ENCODE data around the gene BMERB1.
A peak's percentile ranks its signal among the peaks of the same experiment; 100 is the strongest.
"Not testable (repeated sequence)": the region's sequence is repeated elsewhere in the genome, so short reads cannot be mapped to it uniquely, and the experiment has no call there.

Gene BMERB1

GRCh38 chr16:15466886-15467781, 32.7 kb downstream of the BMERB1 start:
- Histone ChIP-seq H3K27me3 (ENCODE audit: control insufficient read depth in 1 of 2, insufficient read depth in 2 of 2, low read length in 2 of 2) (no peaks in the 10 kb centered on the region), H3K9ac (ENCODE audit: low read length) (no peak overlapping the region), H3K9me3 (ENCODE audit: low read length) (no peaks in the 10 kb centered on the region), H3K4me3 (ENCODE audit: low read depth in 1 of 2, low read length in 2 of 2) (no peak overlapping the region), H3K36me3 (ENCODE audit: insufficient read depth, low read length) (no peaks in the 10 kb centered on the region), H3K27ac (ENCODE audit: low read depth, low read length) (no peak overlapping the region), H3K4me1 (ENCODE audit: insufficient read depth, low read length) (no peaks in the 10 kb centered on the region)

GRCh38 chr16:15476971-15477370, 42.6 kb downstream of the BMERB1 start:
- H3K4me3 ChIP-seq (ENCODE audit: low read depth in 1 of 2, low read length in 2 of 2); H3K36me3 ChIP-seq (ENCODE audit: insufficient read depth, low read length); H3K27me3 ChIP-seq (ENCODE audit: control insufficient read depth in 1 of 2, insufficient read depth in 2 of 2, low read length in 2 of 2); H3K27ac ChIP-seq (ENCODE audit: low read depth, low read length); H3K9me3 ChIP-seq (ENCODE audit: low read length); H3K9ac ChIP-seq (ENCODE audit: low read length); H3K4me1 ChIP-seq (ENCODE audit: insufficient read depth, low read length): not testable (repeated sequence)

GRCh38 chr16:15477802-15478201, 43.4 kb downstream of the BMERB1 start:
- Histone ChIP-seq H3K9ac (ENCODE audit: low read length) (no peak overlapping the region), H3K4me1 (ENCODE audit: insufficient read depth, low read length) (peaks cover 5% of the 10 kb centered on the region)

GRCh38 chr16:15482068-15482747, 47.8 kb downstream of the BMERB1 start:
- Histone ChIP-seq H3K36me3 (ENCODE audit: insufficient read depth, low read length) (no peaks in the 10 kb centered on the region), H3K27ac (ENCODE audit: low read depth, low read length) (no peak overlapping the region), H3K9ac (ENCODE audit: low read length) (no peak overlapping the region)

More at GRCh38 chr16:15477802-15478201, 43.4 kb downstream of the BMERB1 start:
- Histone ChIP-seq H3K9me3 (ENCODE audit: low read length) (no peaks in the 10 kb centered on the region), H3K27me3 (ENCODE audit: control insufficient read depth in 1 of 2, insufficient read depth in 2 of 2, low read length in 2 of 2) (no peaks in the 10 kb centered on the region), H3K27ac (ENCODE audit: low read depth, low read length) (no peak overlapping the region), H3K36me3 (ENCODE audit: insufficient read depth, low read length) (no peaks in the 10 kb centered on the region), H3K4me3 (ENCODE audit: low read depth in 1 of 2, low read length in 2 of 2) (no peak overlapping the region)

GRCh38 chr16:15482748-15483298, 48.4 kb downstream of the BMERB1 start:
- Histone ChIP-seq H3K4me3 (ENCODE audit: low read depth in 1 of 2, low read length in 2 of 2) (no peak overlapping the region), H3K9me3 (ENCODE audit: low read length) (no peaks in the 10 kb centered on the region), H3K9ac (ENCODE audit: low read length) (no peak overlapping the region), H3K27ac (ENCODE audit: low read depth, low read length) (no peak overlapping the region), H3K36me3 (ENCODE audit: insufficient read depth, low read length) (no peaks in the 10 kb centered on the region), H3K4me1 (ENCODE audit: insufficient read depth, low read length) (peaks cover 14% of the 10 kb centered on the region), H3K27me3 (ENCODE audit: control insufficient read depth in 1 of 2, insufficient read depth in 2 of 2, low read length in 2 of 2) (no peaks in the 10 kb centered on the region)

More at GRCh38 chr16:15482068-15482747, 47.8 kb downstream of the BMERB1 start:
- peaks cover 14% of the 10 kb centered on the region for H3K4me1 ChIP-seq (ENCODE audit: insufficient read depth, low read length)
- no peaks in the 10 kb centered on the region for H3K9me3 ChIP-seq (ENCODE audit: low read length)
- H3K27me3 ChIP-seq (ENCODE audit: control insufficient read depth in 1 of 2, insufficient read depth in 2 of 2, low read length in 2 of 2) = no peaks in the 10 kb centered on the region
- no peak overlapping the region for H3K4me3 ChIP-seq (ENCODE audit: low read depth in 1 of 2, low read length in 2 of 2)

- Histone ChIP-seq H3K9me3 (ENCODE audit: low read length) (no peaks in the 10 kb centered on the region), H3K9ac (ENCODE audit: low read length) (no peak overlapping the region), H3K4me1 (ENCODE audit: insufficient read depth, low read length) (peaks cover 16% of the 10 kb centered on the region), H3K36me3 (ENCODE audit: insufficient read depth, low read length) (no peaks in the 10 kb centered on the region), H3K4me3 (ENCODE audit: low read depth in 1 of 2, low read length in 2 of 2) (no peak overlapping the region), H3K27me3 (ENCODE audit: control insufficient read depth in 1 of 2, insufficient read depth in 2 of 2, low read length in 2 of 2) (no peaks in the 10 kb centered on the region), H3K27ac (ENCODE audit: low read depth, low read length) (no peak overlapping the region)
These were observed 49.5 kb downstream of the BMERB1 start for GRCh38 chr16:15483857-15484256.

GRCh38 chr16:15484662-15485061, 50.3 kb downstream of the BMERB1 start:
- H3K9me3 ChIP-seq (ENCODE audit: low read length) = no peaks in the 10 kb centered on the region
- H3K36me3 ChIP-seq (ENCODE audit: insufficient read depth, low read length) = no peaks in the 10 kb centered on the region
- H3K4me1 ChIP-seq (ENCODE audit: insufficient read depth, low read length) = peaks cover 23% of the 10 kb centered on the region
- no peak overlapping the region for H3K27ac ChIP-seq (ENCODE audit: low read depth, low read length)
- H3K4me3 ChIP-seq (ENCODE audit: low read depth in 1 of 2, low read length in 2 of 2) = no peak overlapping the region
- H3K9ac ChIP-seq (ENCODE audit: low read length) = no peak overlapping the region
- H3K27me3 ChIP-seq (ENCODE audit: control insufficient read depth in 1 of 2, insufficient read depth in 2 of 2, low read length in 2 of 2) = no peaks in the 10 kb centered on the region

- H3K4me3 ChIP-seq (ENCODE audit: low read depth in 1 of 2, low read length in 2 of 2) = no peak overlapping the region
- no peak overlapping the region for H3K9ac ChIP-seq (ENCODE audit: low read length)
- peaks cover 28% of the 10 kb centered on the region for H3K4me1 ChIP-seq (ENCODE audit: insufficient read depth, low read length)
- no peak overlapping the region for H3K27ac ChIP-seq (ENCODE audit: low read depth, low read length)
- H3K9me3 ChIP-seq (ENCODE audit: low read length) = no peaks in the 10 kb centered on the region
- no peaks in the 10 kb centered on the region for H3K36me3 ChIP-seq (ENCODE audit: insufficient read depth, low read length)
- H3K27me3 ChIP-seq (ENCODE audit: control insufficient read depth in 1 of 2, insufficient read depth in 2 of 2, low read length in 2 of 2) = no peaks in the 10 kb centered on the region
These were observed 50.8 kb downstream of the BMERB1 start for GRCh38 chr16:15485175-15485574.

GRCh38 chr16:15486661-15487060, 52.3 kb downstream of the BMERB1 start:
- Histone ChIP-seq H3K36me3 (ENCODE audit: insufficient read depth, low read length) (no peaks in the 10 kb centered on the region), H3K4me3 (ENCODE audit: low read depth in 1 of 2, low read length in 2 of 2) (no peak overlapping the region), H3K9ac (ENCODE audit: low read length) (no peak overlapping the region), H3K27me3 (ENCODE audit: control insufficient read depth in 1 of 2, insufficient read depth in 2 of 2, low read length in 2 of 2) (no peaks in the 10 kb centered on the region), H3K27ac (ENCODE audit: low read depth, low read length) (no peak overlapping the region), H3K9me3 (ENCODE audit: low read length) (no peaks in the 10 kb centered on the region), H3K4me1 (ENCODE audit: insufficient read depth, low read length) (peaks cover 32% of the 10 kb centered on the region)

GRCh38 chr16:15487336-15488284, 53.2 kb downstream of the BMERB1 start:
- no peak overlapping the region for H3K4me3 ChIP-seq (ENCODE audit: low read depth in 1 of 2, low read length in 2 of 2)
- peaks cover 27% of the 10 kb centered on the region for H3K4me1 ChIP-seq (ENCODE audit: insufficient read depth, low read length)
- no peak overlapping the region for H3K9ac ChIP-seq (ENCODE audit: low read length)
- no peaks in the 10 kb centered on the region for H3K9me3 ChIP-seq (ENCODE audit: low read length)
- H3K27me3 ChIP-seq (ENCODE audit: control insufficient read depth in 1 of 2, insufficient read depth in 2 of 2, low read length in 2 of 2) = no peaks in the 10 kb centered on the region
- no peaks in the 10 kb centered on the region for H3K36me3 ChIP-seq (ENCODE audit: insufficient read depth, low read length)
- no peak overlapping the region for H3K27ac ChIP-seq (ENCODE audit: low read depth, low read length)

GRCh38 chr16:15489016-15489415, 54.6 kb downstream of the BMERB1 start:
- H3K9me3 ChIP-seq (ENCODE audit: low read length) = no peaks in the 10 kb centered on the region
- H3K27ac ChIP-seq (ENCODE audit: low read depth, low read length) = peak overlapping the region; percentile 41
- H3K4me3 ChIP-seq (ENCODE audit: low read depth in 1 of 2, low read length in 2 of 2) = no peak overlapping the region
- H3K27me3 ChIP-seq (ENCODE audit: control insufficient read depth in 1 of 2, insufficient read depth in 2 of 2, low read length in 2 of 2) = no peaks in the 10 kb centered on the region
- H3K4me1 ChIP-seq (ENCODE audit: insufficient read depth, low read length) = peaks cover 22% of the 10 kb centered on the region
- H3K9ac ChIP-seq (ENCODE audit: low read length) = no peak overlapping the region
- no peaks in the 10 kb centered on the region for H3K36me3 ChIP-seq (ENCODE audit: insufficient read depth, low read length)
